SK-N-SH (cell line): ENCODE measurements around the gene SOX8. TPM values are rescaled to one million over a fixed set of nuclear protein-coding genes. Genes with fewer than 3 reads are reported as not detected.

Experiments used
- CTCF ChIA-PET: fragments of 300-600, 350-600 bp; formaldehyde crosslinking; extraction: SDS; loops from one replicate; lab custom pipeline; 2021; lab: Yijun Ruan, JAX
- POLR2A ChIA-PET: fragments of 350-600 bp; sonication (Branson Sonifier 250); formaldehyde crosslinking; extraction: SDS; loops from one replicate; lab custom pipeline; 2020; ENCODE audit warnings: antibody characterized with exemption, inconsistent platforms; lab: Yijun Ruan, JAX
- DNase-seq: peaks from one replicate; pipeline ENCODE4 v3.0.0; 2012
- H2AFZ ChIP-seq: fragments of 200-600 bp; sonication (generic); 2 replicates; pipeline ENCODE4 v1.8.1; 2016; ENCODE audit warnings: antibody characterized with exemption, mild to moderate bottlenecking, low read depth
- H3F3A ChIP-seq: fragments of 200-600 bp; sonication (generic); replicated peaks from 2 replicates; pipeline ENCODE3; 2016; ENCODE audit warnings: antibody characterized with exemption, mild to moderate bottlenecking; ENCODE audit not compliant: insufficient read depth
- H3K27ac ChIP-seq, 2 experiments: fragments of 200-500 bp in 1 of 2; fragments of 200-600 bp in 1 of 2; sonication (Bioruptor generic) in 1 of 2; sonication (generic), shearing (Covaris generic) in 1 of 2; 2 replicates each; pipeline versions ENCODE4 v1.5.1 to v1.6.1; 2014 to 2016; ENCODE audit warnings: low read depth in 2 of 2, inconsistent platforms in 1 of 2, low read length in 1 of 2, mild to moderate bottlenecking in 1 of 2, mixed read lengths in 1 of 2
- H3K27me3 ChIP-seq: fragments of 200-600 bp; sonication (generic), shearing (Covaris generic); 2 replicates; pipeline ENCODE4 v1.6.1; 2016; ENCODE audit warnings: mixed run types; ENCODE audit not compliant: insufficient read depth
- H3K36me3 ChIP-seq, 2 experiments: fragments of 200-500 bp in 1 of 2; fragments of 200-600 bp in 1 of 2; sonication (Bioruptor generic) in 1 of 2; sonication (generic) in 1 of 2; replicated peaks in 1 of 2; 2 replicates each; pipeline versions ENCODE3 to v1.5.1; 2014 to 2016; ENCODE audit warnings: low read length in 1 of 2, mild to moderate bottlenecking in 1 of 2; ENCODE audit not compliant: insufficient read depth in 2 of 2, control insufficient read depth in 1 of 2
- H3K4me1 ChIP-seq, 2 experiments: fragments of 200-500 bp in 1 of 2; fragments of 200-600 bp in 1 of 2; sonication (Bioruptor generic) in 1 of 2; sonication (generic), shearing (Covaris generic) in 1 of 2; 2 replicates each; pipeline versions ENCODE4 v1.5.1 to v1.6.1; 2014 to 2016; ENCODE audit warnings: low read depth in 1 of 2, low read length in 1 of 2, mixed run types in 1 of 2; ENCODE audit not compliant: insufficient read depth in 2 of 2, control insufficient read depth in 1 of 2
- H3K4me2 ChIP-seq: fragments of 200-600 bp; sonication (generic), shearing (Covaris generic); 2 replicates; pipeline ENCODE4 v1.6.1; 2017; ENCODE audit warnings: mixed run types
- H3K4me3 ChIP-seq, 2 experiments: fragments of 200-500 bp in 1 of 2; fragments of 200-600 bp in 1 of 2; sonication (Bioruptor generic) in 1 of 2; sonication (generic), shearing (Covaris generic) in 1 of 2; 2 replicates each; pipeline versions ENCODE4 v1.5.1 to v1.8.1; 2014 to 2016; ENCODE audit warnings: low read depth in 2 of 2, inconsistent platforms in 1 of 2, low read length in 1 of 2, mild to moderate bottlenecking in 1 of 2, mixed read lengths in 1 of 2, moderate library complexity in 1 of 2
- H3K79me2 ChIP-seq: fragments of 200-600 bp; sonication (generic); 2 replicates; pipeline ENCODE4 v1.8.1; 2017; ENCODE audit warnings: mild to moderate bottlenecking; ENCODE audit not compliant: insufficient read depth
- H3K9ac ChIP-seq: fragments of 200-600 bp; sonication (generic); 2 replicates; pipeline ENCODE4 v1.6.1; 2017; ENCODE audit warnings: mixed run types
- H3K9me2 ChIP-seq: fragments of 200-600 bp; sonication (generic); 2 replicates; pipeline ENCODE4 v1.6.1; 2017; ENCODE audit warnings: mixed run types
- H3K9me3 ChIP-seq: fragments of 200-600 bp; sonication (generic); 2 replicates; pipeline ENCODE4 v1.6.1; 2017; ENCODE audit warnings: mixed run types, mild to moderate bottlenecking, moderate library complexity
- H4K20me1 ChIP-seq: fragments of 200-600 bp; sonication (generic); 2 replicates; pipeline ENCODE4 v1.6.1; 2017; ENCODE audit warnings: mild to moderate bottlenecking, mixed run types; ENCODE audit not compliant: insufficient read depth
- CHD2 ChIP-seq: fragments of 150-350 bp; IDR thresholded peaks from 2 replicates; pipeline ENCODE4 v1.6.1; 2018; ENCODE audit warnings: low read length; ENCODE audit not compliant: partially characterized antibody
- EP300 ChIP-seq, 2 experiments: IDR thresholded peaks; 2 replicates each; pipeline versions ENCODE4 v1.4.0 to v1.6.1; 2012; ENCODE audit warnings: borderline replicate concordance in 1 of 2, low read depth in 1 of 2, low read length in 1 of 2
- GATA2 ChIP-seq: sonication (generic); formaldehyde crosslinking; IDR thresholded peaks from 2 replicates; pipeline ENCODE4 v1.5.0; 2020; ENCODE audit warnings: mild to moderate bottlenecking, missing genetic modification reagents
- NFIC ChIP-seq: IDR thresholded peaks from 2 replicates; pipeline ENCODE4 v1.4.0; 2012; ENCODE audit warnings: borderline replicate concordance
- NRF1 ChIP-seq: IDR thresholded peaks from 2 replicates; pipeline ENCODE4 v1.6.1; 2012; ENCODE audit warnings: low read depth, mild to moderate bottlenecking, low read length
- RCOR1 ChIP-seq: fragments of 150-350 bp; IDR thresholded peaks from 2 replicates; pipeline ENCODE4 v1.6.1; 2017; ENCODE audit warnings: antibody characterized with exemption, low read length
- RFX5 ChIP-seq: IDR thresholded peaks from 2 replicates; pipeline ENCODE4 v1.6.1; 2012; ENCODE audit warnings: mild to moderate bottlenecking, improper control_type of control experiment, low read length
- SMC3 ChIP-seq: IDR thresholded peaks from 2 replicates; pipeline ENCODE4 v1.6.1; 2012; ENCODE audit warnings: low read depth, low read length, improper control_type of control experiment
- TCF12 ChIP-seq: IDR thresholded peaks from 2 replicates; pipeline ENCODE4 v1.4.0; 2012
- TEAD4 ChIP-seq: IDR thresholded peaks from 2 replicates; pipeline ENCODE4 v1.4.0; 2012; ENCODE audit warnings: mild to moderate bottlenecking, borderline replicate concordance; ENCODE audit not compliant: insufficient read depth
- YY1 ChIP-seq: IDR thresholded peaks from 2 replicates; pipeline ENCODE4 v1.4.0; 2012; ENCODE audit warnings: low read depth, mild to moderate bottlenecking
- ZBTB33 ChIP-seq: IDR thresholded peaks from 2 replicates; pipeline ENCODE4 v1.4.0; 2012; ENCODE audit warnings: low read depth, borderline replicate concordance
- WGBS: methylation state at CpG from one replicate; pipeline ENCODE4 v1.1.6; 2017; ENCODE audit warnings: low lambda C conversion rate; 5-methylcytosine and 5-hydroxymethylcytosine counted together
- polyA plus RNA-seq, 3 experiments: library from polyadenylated mRNA; depleted of rRNA; stranded (reverse); fragments of >200 nt; gene quantifications; 2 replicates each; pipeline ENCODE4 v1.2.3, GENCODE V29; 2012
- TF ChIP-seq, protein P1 (sequence below): fragments of 200-600 bp; sonication (generic); IDR thresholded peaks from 2 replicates; pipeline ENCODE4 v1.6.1; 2017; ENCODE audit warnings: antibody characterized with exemption, mild to moderate bottlenecking, moderate library complexity
- TF ChIP-seq, protein P2 (sequence below): IDR thresholded peaks from 2 replicates; pipeline ENCODE4 v1.4.0; 2012; ENCODE audit warnings: low read depth, borderline replicate concordance
- TF ChIP-seq, protein P3 (sequence below): IDR thresholded peaks from 2 replicates; pipeline ENCODE4 v1.6.1; 2012; ENCODE audit warnings: mild to moderate bottlenecking, low read depth, low read length, moderate library complexity

Gene SOX8
- polyA plus RNA-seq, 1 of the 3 experiments (the other 2 are of a cell fraction): not detected

GRCh38 chr16:998615-999014 is 17.0 kb downstream of the SOX8 start (continued):
- no peak for TF ChIP-seq SMC3
- TF ChIP-seq, protein P1, sequence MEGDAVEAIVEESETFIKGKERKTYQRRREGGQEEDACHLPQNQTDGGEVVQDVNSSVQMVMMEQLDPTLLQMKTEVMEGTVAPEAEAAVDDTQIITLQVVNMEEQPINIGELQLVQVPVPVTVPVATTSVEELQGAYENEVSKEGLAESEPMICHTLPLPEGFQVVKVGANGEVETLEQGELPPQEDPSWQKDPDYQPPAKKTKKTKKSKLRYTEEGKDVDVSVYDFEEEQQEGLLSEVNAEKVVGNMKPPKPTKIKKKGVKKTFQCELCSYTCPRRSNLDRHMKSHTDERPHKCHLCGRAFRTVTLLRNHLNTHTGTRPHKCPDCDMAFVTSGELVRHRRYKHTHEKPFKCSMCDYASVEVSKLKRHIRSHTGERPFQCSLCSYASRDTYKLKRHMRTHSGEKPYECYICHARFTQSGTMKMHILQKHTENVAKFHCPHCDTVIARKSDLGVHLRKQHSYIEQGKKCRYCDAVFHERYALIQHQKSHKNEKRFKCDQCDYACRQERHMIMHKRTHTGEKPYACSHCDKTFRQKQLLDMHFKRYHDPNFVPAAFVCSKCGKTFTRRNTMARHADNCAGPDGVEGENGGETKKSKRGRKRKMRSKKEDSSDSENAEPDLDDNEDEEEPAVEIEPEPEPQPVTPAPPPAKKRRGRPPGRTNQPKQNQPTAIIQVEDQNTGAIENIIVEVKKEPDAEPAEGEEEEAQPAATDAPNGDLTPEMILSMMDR: no peak
- TF ChIP-seq, all 33 proteins: peak for 0

- no peak overlapping the region for H3K4me2 ChIP-seq
- no peak overlapping the region for H2AFZ ChIP-seq
- TF ChIP-seq YY1: no peak
- no peak for TF ChIP-seq GATA2 (CRISPR knock-in tag)
- no peak for TF ChIP-seq TEAD4
- TF ChIP-seq, protein P2, sequence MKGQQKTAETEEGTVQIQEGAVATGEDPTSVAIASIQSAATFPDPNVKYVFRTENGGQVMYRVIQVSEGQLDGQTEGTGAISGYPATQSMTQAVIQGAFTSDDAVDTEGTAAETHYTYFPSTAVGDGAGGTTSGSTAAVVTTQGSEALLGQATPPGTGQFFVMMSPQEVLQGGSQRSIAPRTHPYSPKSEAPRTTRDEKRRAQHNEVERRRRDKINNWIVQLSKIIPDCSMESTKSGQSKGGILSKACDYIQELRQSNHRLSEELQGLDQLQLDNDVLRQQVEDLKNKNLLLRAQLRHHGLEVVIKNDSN: no peak
- TF ChIP-seq TCF12: no peak
- TF ChIP-seq EP300 (IDR thresholded peaks at IDR 0.05; ENCODE audit: borderline replicate concordance in 1 of 2, low read depth in 1 of 2, low read length in 1 of 2): no peak
- no peak for TF ChIP-seq CHD2
- TF ChIP-seq NFIC: no peak
- TF ChIP-seq, protein P3, sequence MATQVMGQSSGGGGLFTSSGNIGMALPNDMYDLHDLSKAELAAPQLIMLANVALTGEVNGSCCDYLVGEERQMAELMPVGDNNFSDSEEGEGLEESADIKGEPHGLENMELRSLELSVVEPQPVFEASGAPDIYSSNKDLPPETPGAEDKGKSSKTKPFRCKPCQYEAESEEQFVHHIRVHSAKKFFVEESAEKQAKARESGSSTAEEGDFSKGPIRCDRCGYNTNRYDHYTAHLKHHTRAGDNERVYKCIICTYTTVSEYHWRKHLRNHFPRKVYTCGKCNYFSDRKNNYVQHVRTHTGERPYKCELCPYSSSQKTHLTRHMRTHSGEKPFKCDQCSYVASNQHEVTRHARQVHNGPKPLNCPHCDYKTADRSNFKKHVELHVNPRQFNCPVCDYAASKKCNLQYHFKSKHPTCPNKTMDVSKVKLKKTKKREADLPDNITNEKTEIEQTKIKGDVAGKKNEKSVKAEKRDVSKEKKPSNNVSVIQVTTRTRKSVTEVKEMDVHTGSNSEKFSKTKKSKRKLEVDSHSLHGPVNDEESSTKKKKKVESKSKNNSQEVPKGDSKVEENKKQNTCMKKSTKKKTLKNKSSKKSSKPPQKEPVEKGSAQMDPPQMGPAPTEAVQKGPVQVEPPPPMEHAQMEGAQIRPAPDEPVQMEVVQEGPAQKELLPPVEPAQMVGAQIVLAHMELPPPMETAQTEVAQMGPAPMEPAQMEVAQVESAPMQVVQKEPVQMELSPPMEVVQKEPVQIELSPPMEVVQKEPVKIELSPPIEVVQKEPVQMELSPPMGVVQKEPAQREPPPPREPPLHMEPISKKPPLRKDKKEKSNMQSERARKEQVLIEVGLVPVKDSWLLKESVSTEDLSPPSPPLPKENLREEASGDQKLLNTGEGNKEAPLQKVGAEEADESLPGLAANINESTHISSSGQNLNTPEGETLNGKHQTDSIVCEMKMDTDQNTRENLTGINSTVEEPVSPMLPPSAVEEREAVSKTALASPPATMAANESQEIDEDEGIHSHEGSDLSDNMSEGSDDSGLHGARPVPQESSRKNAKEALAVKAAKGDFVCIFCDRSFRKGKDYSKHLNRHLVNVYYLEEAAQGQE: no peak
- no peak for TF ChIP-seq ZBTB33
- TF ChIP-seq NRF1: no peak
- TF ChIP-seq RCOR1: no peak
- no peak for TF ChIP-seq RFX5
- POLR2A ChIA-PET: no interaction called here
- 60% methylated on average over 2 of the region's 11 CpGs for WGBS
- CTCF ChIA-PET: interaction anchor here (0.7 to 1.5 kb wide), 2 partner anchors 122 to 194 kb away, joined by 3 to 4 read pairs; no protein-coding TSS in a partner anchor
- no peak for DNase-seq
- H3K4me3 ChIP-seq: no peak overlapping the region
- no peaks in the 10 kb centered on the region for H3F3A ChIP-seq
- peaks cover 22% of the 10 kb centered on the region for H4K20me1 ChIP-seq
- H3K79me2 ChIP-seq: no peaks in the 10 kb centered on the region
- no peak overlapping the region for H3K9ac ChIP-seq
- no peaks in the 10 kb centered on the region for H3K9me2 ChIP-seq
- 0 out of 4 replicates have a peak, but pooled peaks cover 0 to 3% of the 10 kb centered on the region in 2 experiments for H3K4me1 ChIP-seq
- no peaks in the 10 kb centered on the region for H3K9me3 ChIP-seq
- H3K27ac ChIP-seq: no peak overlapping the region
- H3K27me3 ChIP-seq: peaks cover 63% of the 10 kb centered on the region
- H3K36me3 ChIP-seq: no peaks in the 10 kb centered on the region
These were observed 18.1 kb downstream of the SOX8 start for GRCh38 chr16:999677-1000076.
